Measurements from ENCODE around the gene CNTLN. TPM values are rescaled to one million over a fixed set of nuclear protein-coding genes. Genes with fewer than 3 reads are reported as not detected.

CNTLN gene
- total and polyA plus RNA-seq, 2 experiments from 2014 or later, result 17.7 to 21.8 TPM

GRCh38 chr9:17120203-17120602 lies 14.6 kb upstream of the CNTLN start:
- Histone ChIP-seq H2AFZ (no peak overlapping the region), H3K27ac (ENCODE audit: low read depth) (no peak overlapping the region), H3K4me1 (ENCODE audit: insufficient read depth) (peaks cover 4% of the 10 kb centered on the region; the same call in 1 of the 2 replicates), H3K36me3 (ENCODE audit: insufficient read depth) (no peaks in the 10 kb centered on the region), H3F3A (replicated peaks; ENCODE audit: low read depth) (no peaks in the 10 kb centered on the region), H3K4me2 (no peak overlapping the region), H3K27me3 (ENCODE audit: insufficient read depth) (no peaks in the 10 kb centered on the region), H3K79me2 (replicated peaks; ENCODE audit: insufficient read depth) (no peaks in the 10 kb centered on the region), H3K4me3 (no peak overlapping the region), H4K20me1 (replicated peaks; ENCODE audit: insufficient read depth) (no peaks in the 10 kb centered on the region), H3K9me2 (ENCODE audit: insufficient read depth) (no peaks in the 10 kb centered on the region)
- Mint-ChIP-seq H3K36me3 (ENCODE audit: low read depth) (no peaks in the 10 kb centered on the region), H3K9me3 (no peaks in the 10 kb centered on the region), H3K4me3 (no peak overlapping the region), H3K27me3 (ENCODE audit: insufficient read depth, low read depth, poor library complexity) (no peaks in the 10 kb centered on the region), H3K27ac (no peak overlapping the region), H3K4me1 (peaks cover 11% of the 10 kb centered on the region)
- ATAC-seq (no peak), DNase-seq (ENCODE audit: low spot score) (no peak)
- no peak for TF ChIP-seq NANOG (IDR thresholded peaks at IDR 0.05; ENCODE audit: borderline replicate concordance)
- no peak for TF ChIP-seq ZNF462 (CRISPR knock-in tag; IDR thresholded peaks at IDR 0.05)
- TF ChIP-seq ZNF331 (CRISPR knock-in tag; IDR thresholded peaks at IDR 0.05; ENCODE audit: low read depth), result no peak
- TF ChIP-seq, protein P1, sequence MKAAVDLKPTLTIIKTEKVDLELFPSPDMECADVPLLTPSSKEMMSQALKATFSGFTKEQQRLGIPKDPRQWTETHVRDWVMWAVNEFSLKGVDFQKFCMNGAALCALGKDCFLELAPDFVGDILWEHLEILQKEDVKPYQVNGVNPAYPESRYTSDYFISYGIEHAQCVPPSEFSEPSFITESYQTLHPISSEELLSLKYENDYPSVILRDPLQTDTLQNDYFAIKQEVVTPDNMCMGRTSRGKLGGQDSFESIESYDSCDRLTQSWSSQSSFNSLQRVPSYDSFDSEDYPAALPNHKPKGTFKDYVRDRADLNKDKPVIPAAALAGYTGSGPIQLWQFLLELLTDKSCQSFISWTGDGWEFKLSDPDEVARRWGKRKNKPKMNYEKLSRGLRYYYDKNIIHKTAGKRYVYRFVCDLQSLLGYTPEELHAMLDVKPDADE (IDR thresholded peaks at IDR 0.05), result no peak
- TF ChIP-seq, protein P2, sequence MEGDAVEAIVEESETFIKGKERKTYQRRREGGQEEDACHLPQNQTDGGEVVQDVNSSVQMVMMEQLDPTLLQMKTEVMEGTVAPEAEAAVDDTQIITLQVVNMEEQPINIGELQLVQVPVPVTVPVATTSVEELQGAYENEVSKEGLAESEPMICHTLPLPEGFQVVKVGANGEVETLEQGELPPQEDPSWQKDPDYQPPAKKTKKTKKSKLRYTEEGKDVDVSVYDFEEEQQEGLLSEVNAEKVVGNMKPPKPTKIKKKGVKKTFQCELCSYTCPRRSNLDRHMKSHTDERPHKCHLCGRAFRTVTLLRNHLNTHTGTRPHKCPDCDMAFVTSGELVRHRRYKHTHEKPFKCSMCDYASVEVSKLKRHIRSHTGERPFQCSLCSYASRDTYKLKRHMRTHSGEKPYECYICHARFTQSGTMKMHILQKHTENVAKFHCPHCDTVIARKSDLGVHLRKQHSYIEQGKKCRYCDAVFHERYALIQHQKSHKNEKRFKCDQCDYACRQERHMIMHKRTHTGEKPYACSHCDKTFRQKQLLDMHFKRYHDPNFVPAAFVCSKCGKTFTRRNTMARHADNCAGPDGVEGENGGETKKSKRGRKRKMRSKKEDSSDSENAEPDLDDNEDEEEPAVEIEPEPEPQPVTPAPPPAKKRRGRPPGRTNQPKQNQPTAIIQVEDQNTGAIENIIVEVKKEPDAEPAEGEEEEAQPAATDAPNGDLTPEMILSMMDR (conservative IDR thresholded peaks at IDR 0.05; ENCODE audit: low read depth in 2 of 2), result no peak
- TF ChIP-seq EZH2phosphoT487 (IDR thresholded peaks at IDR 0.05; ENCODE audit: unreplicated experiment), result no peak
- TF ChIP-seq JUNB (IDR thresholded peaks at IDR 0.05; ENCODE audit: unreplicated experiment), result no peak
- TF ChIP-seq, protein P3, sequence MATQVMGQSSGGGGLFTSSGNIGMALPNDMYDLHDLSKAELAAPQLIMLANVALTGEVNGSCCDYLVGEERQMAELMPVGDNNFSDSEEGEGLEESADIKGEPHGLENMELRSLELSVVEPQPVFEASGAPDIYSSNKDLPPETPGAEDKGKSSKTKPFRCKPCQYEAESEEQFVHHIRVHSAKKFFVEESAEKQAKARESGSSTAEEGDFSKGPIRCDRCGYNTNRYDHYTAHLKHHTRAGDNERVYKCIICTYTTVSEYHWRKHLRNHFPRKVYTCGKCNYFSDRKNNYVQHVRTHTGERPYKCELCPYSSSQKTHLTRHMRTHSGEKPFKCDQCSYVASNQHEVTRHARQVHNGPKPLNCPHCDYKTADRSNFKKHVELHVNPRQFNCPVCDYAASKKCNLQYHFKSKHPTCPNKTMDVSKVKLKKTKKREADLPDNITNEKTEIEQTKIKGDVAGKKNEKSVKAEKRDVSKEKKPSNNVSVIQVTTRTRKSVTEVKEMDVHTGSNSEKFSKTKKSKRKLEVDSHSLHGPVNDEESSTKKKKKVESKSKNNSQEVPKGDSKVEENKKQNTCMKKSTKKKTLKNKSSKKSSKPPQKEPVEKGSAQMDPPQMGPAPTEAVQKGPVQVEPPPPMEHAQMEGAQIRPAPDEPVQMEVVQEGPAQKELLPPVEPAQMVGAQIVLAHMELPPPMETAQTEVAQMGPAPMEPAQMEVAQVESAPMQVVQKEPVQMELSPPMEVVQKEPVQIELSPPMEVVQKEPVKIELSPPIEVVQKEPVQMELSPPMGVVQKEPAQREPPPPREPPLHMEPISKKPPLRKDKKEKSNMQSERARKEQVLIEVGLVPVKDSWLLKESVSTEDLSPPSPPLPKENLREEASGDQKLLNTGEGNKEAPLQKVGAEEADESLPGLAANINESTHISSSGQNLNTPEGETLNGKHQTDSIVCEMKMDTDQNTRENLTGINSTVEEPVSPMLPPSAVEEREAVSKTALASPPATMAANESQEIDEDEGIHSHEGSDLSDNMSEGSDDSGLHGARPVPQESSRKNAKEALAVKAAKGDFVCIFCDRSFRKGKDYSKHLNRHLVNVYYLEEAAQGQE (IDR thresholded peaks at IDR 0.05; ENCODE audit: unreplicated experiment), result no peak
- no peak for TF ChIP-seq POLR2AphosphoS5 (IDR thresholded peaks at IDR 0.05; ENCODE audit: low read depth)
- TF ChIP-seq EZH2 (IDR thresholded peaks at IDR 0.05; ENCODE audit: low read depth, unreplicated experiment), result no peak
- TF ChIP-seq ZNF114 (CRISPR knock-in tag; IDR thresholded peaks at IDR 0.05), result no peak
- no peak for TF ChIP-seq STAT1 (IDR thresholded peaks at IDR 0.05; ENCODE audit: unreplicated experiment)
- no peak for TF ChIP-seq CREB1 (CRISPR knock-in tag; IDR thresholded peaks at IDR 0.05; ENCODE audit: low read depth)
